ENCODE data around the gene NDRG4.
A peak's percentile ranks its signal among the peaks of the same experiment; 100 is the strongest.

The NDRG4 gene

DNA sequence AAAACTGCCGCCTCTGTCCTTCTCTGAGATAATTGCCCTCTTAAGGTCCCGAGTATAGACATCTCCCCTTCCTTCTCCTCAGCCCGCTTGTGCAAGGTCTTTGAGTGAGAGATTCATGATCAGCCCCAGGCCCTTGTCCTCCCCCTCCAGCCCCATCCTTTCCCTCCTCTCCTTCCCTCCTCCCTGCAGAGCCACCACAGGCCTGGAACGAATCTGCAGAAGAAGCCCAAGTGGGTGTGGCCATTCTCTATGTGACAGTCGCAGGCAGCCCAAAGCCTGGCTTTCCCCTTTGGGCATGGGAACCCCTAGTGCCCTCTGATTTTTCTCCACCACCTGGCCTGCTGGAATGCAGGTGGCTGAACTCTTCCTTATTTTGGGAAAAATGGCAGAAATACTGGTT is 7.2 kb upstream of the NDRG4 start:
- in situ Hi-C loops (cut with MboI; ENCODE audit: low pct_unique_long_range_greater_than_20kb, low sequenced_read_pairs, unreplicated experiment), result loop anchor here (10.0 kb wide), 1 partner anchor 148 kb away; no protein-coding TSS in a partner anchor

DNA sequence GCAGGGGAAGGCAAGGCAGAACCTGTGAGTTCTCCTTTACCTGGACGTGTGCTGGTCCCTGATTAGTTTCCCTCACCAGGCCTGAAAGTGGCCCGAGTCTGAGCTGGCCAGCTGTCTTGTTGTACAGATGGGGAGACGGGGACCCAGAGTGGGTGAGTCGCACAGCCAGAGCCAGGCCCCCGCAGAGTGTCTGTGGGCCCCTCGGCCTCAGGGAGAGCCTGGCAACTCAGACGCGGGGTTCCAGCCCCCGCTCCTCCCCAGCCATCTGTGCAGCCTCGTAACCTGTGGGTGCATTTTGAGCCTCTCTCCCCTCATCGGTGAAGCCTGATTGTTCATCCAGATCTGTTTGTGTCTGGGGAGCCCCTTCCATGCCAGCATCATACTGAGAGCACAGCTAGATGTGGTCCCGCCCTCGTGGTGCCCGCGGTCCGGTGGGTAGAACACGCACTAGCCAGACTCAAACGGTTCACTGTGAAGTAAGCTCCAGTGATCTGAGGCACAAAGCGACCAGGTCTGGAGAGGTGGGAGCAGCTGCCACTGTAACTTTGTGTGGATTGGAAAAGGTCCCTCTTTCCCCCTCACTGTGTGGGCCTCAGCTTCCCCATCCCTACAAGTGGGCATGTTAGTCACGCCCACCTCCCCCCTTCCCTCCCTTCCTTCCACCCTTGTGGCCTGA is 6.0 kb upstream of the NDRG4 start:
- no peak for TF ChIP-seq CTCF (IDR thresholded peaks at IDR 0.05; ENCODE audit: extremely low read depth, insufficient read depth, missing control alignments)
- no peak for DNase-seq (ENCODE audit: low spot score)
- in situ Hi-C loops (cut with MboI; ENCODE audit: low pct_unique_long_range_greater_than_20kb, low sequenced_read_pairs, unreplicated experiment), result loop anchor here (10.0 kb wide), 1 partner anchor 149 kb away; no protein-coding TSS in a partner anchor

More for the DNA sequence above, 7.2 kb upstream of the NDRG4 start:
- TF ChIP-seq CTCF (IDR thresholded peaks at IDR 0.05; ENCODE audit: extremely low read depth, insufficient read depth, missing control alignments), result no peak
- no peak for DNase-seq (ENCODE audit: low spot score)

DNA sequence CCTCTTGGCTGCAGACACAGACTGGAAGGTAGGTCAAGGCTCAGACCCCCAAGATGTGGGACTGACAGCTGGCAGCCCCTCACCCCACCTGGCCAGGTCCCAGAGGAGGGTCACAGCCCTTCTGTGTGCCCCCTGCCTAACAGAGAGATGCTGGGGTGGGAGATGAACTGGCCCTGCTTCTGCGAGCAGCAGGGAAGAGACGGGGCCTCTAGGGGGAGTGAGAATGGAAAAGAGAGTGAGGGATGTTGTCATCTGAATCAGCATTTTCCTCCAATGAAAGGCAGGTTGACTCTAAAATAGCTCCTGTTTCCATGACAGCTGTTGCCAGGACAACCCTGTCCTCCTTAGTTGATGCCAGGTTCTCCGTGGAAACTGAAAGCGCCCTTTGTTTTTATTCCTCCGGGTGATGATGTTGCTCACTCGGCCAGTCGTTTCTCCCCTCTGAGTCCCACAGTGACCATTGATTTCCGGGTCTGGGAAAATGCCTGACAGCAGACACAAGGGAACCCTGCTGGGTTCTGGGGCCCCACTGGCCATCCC is 4.9 kb upstream of the NDRG4 start:
- peak; percentile 92 for DNase-seq (ENCODE audit: low spot score)
- TF ChIP-seq CTCF (IDR thresholded peaks at IDR 0.05; ENCODE audit: extremely low read depth, insufficient read depth, missing control alignments), result peak; percentile 49
- in situ Hi-C loops (cut with MboI; ENCODE audit: low pct_unique_long_range_greater_than_20kb, low sequenced_read_pairs, unreplicated experiment), result loop anchor here (10.0 kb wide), 1 partner anchor 150 kb away; no protein-coding TSS in a partner anchor

DNA sequence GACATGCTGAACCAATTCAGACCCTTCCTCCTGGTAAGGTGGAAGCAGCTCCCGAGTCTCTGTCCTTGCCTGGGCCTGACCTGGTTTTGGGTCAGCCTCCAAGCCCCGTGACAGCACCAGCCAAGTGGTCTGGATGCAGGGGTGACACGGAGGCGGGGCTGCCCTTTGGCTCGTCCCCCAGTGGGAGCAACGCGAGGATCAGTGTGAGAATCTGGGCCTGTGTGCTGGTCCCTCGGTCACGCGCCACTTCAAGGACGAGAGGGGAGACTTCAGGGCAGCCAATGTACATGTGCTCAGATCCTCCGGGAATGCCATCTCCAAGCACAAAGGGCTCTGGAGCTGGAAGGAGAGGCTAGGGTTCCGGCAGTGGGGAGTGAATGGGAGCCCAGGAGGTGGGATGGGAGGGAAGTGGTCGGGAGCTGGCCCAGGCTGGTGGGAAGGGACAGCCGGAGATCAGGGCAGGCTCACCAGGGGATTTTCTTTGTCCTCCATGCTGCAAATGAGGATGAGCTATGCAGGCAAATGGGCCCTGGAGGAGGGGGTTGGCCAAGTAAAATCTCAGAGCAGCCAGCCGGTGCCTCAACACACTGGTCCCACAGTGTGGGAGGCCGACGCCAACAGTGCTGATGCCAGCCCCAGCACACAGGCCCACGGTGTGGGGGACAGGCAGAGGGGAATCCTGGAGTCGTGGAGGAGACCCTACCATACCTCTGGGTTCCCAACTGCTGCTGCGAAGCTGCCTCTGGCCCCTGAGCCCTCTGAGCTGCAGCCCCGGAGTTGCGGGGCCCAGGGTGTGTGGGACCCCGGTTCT is 4.2 kb upstream of the NDRG4 start:
- in situ Hi-C loops (cut with MboI; ENCODE audit: low pct_unique_long_range_greater_than_20kb, low sequenced_read_pairs, unreplicated experiment), result loop anchor here (10.0 kb wide), 1 partner anchor 151 kb away; no protein-coding TSS in a partner anchor
- DNase-seq (ENCODE audit: low spot score), result no peak
- no peak for TF ChIP-seq CTCF (IDR thresholded peaks at IDR 0.05; ENCODE audit: extremely low read depth, insufficient read depth, missing control alignments)

DNA sequence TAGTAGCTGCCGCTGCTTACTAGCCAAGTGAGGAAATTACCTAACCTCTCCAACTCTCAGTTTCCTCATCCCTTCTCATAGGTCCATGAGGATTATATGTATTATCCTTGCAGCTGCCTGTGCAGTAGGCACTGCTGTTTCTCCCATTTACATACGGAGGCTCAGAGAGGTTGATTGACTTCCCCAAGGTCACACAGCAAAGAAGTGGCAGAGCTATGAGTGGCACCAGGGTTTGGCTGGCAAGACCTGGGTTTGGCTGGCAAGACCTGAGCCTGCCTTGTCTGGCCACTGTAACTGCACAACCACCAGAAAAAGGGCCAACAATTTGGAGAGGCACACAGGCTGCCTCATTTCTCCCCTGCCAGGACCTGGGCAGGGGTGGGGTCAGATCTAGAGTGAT is 2.5 kb upstream of the NDRG4 start:
- no peak for TF ChIP-seq CTCF (IDR thresholded peaks at IDR 0.05; ENCODE audit: extremely low read depth, insufficient read depth, missing control alignments)
- no peak for DNase-seq (ENCODE audit: low spot score)
- in situ Hi-C loops (cut with MboI; ENCODE audit: low pct_unique_long_range_greater_than_20kb, low sequenced_read_pairs, unreplicated experiment), result loop anchor here (10.0 kb wide), 1 partner anchor 153 kb away; no protein-coding TSS in a partner anchor

GRCh38 chr16:58497935-58498334 is 2.0 kb upstream of the NDRG4 start:
- no peak for TF ChIP-seq CTCF (IDR thresholded peaks at IDR 0.05; ENCODE audit: extremely low read depth, insufficient read depth, missing control alignments)
- DNase-seq (ENCODE audit: low spot score), result no peak
- in situ Hi-C loops (cut with MboI; ENCODE audit: low pct_unique_long_range_greater_than_20kb, low sequenced_read_pairs, unreplicated experiment), result loop anchor here (10.0 kb wide), 1 partner anchor 153 kb away; no protein-coding TSS in a partner anchor

All from GM13977 (cell line).